Natural killer cell (primary cell): ENCODE results near the gene TIMP3. TPM values are rescaled to one million over a fixed set of nuclear protein-coding genes. Genes with fewer than 3 reads are reported as not detected.

ENCODE experiments used
- ATAC-seq, 3 donors: fragments of 150-1000 bp in 2 of 3; fragments of 200-7000 bp in 1 of 3; cut with Tn5 transposase; 1 replicate in 1 of 3; 2 replicates in 2 of 3; pipeline ENCODE4 v1.10.0; 2021; ENCODE audit warnings: mild to moderate bottlenecking in 2 of 3, moderate library complexity in 2 of 3
- DNase-seq, 2 donors: peaks; one replicate each; pipeline versions ENCODE4 v3.0.0 to v3.0.0-alpha.2; 2013 to 2021; ENCODE audit warnings: mixed read lengths in 1 of 2
- H3K27ac ChIP-seq: one replicate; pipeline ENCODE4 v1.5.1; 2013; ENCODE audit warnings: mild to moderate bottlenecking, low read length
- H3K27me3 ChIP-seq: one replicate; pipeline ENCODE4 v1.6.1; 2013; ENCODE audit warnings: low read length; ENCODE audit not compliant: control insufficient read depth, insufficient read depth
- H3K36me3 ChIP-seq: one replicate; pipeline ENCODE4 v1.6.1; 2013; ENCODE audit warnings: low read length; ENCODE audit not compliant: control insufficient read depth, insufficient read depth
- H3K4me1 ChIP-seq: one replicate; pipeline ENCODE4 v1.6.1; 2013; ENCODE audit warnings: low read length; ENCODE audit not compliant: control insufficient read depth, insufficient read depth
- H3K4me3 ChIP-seq: one replicate; pipeline ENCODE4 v1.5.1; 2013; ENCODE audit warnings: low read length
- H3K9me3 ChIP-seq: one replicate; pipeline ENCODE4 v1.6.1; 2013; ENCODE audit warnings: low read length; ENCODE audit not compliant: control insufficient read depth, insufficient read depth
- H3K27ac Mint-ChIP-seq, 2 donors: one replicate each; pipeline ENCODE4 v1.8.0; 2022; ENCODE audit warnings: mild to moderate bottlenecking in 2 of 2, mixed read lengths in 2 of 2, moderate library complexity in 1 of 2
- H3K27me3 Mint-ChIP-seq, 2 donors: one replicate each; pipeline ENCODE4 v1.8.0; 2022; ENCODE audit warnings: low read depth in 2 of 2, mixed read lengths in 2 of 2
- H3K36me3 Mint-ChIP-seq: one replicate; pipeline ENCODE4 v1.8.0; 2022; ENCODE audit warnings: mixed read lengths
- H3K4me1 Mint-ChIP-seq, 2 donors: one replicate each; pipeline ENCODE4 v1.8.0; 2022; ENCODE audit warnings: mixed read lengths in 2 of 2
- H3K4me3 Mint-ChIP-seq: one replicate; pipeline ENCODE4 v1.8.0; 2022; ENCODE audit warnings: mild to moderate bottlenecking, moderate library complexity, mixed read lengths
- H3K9me3 Mint-ChIP-seq, 2 donors: one replicate each; pipeline ENCODE4 v1.8.0; 2022; ENCODE audit warnings: mixed read lengths in 2 of 2
- WGBS: methylation state at CpG from one replicate; pipeline ENCODE4 v1.1.7; 2013; ENCODE audit warnings: missing lambda C conversion rate; ENCODE audit not compliant: insufficient coverage; 5-methylcytosine and 5-hydroxymethylcytosine counted together
- intact Hi-C: fragments of 100-400 bp; cut with micrococcal nuclease; formaldehyde crosslinking; loops from one replicate; pipeline ENCODE4 v1.14.2; 2022
- total RNA-seq, 4 donors: library from RNA; stranded (reverse); fragments of 120-200 nt in 1 of 4; gene quantifications; one replicate each; pipeline versions ENCODE4 v1.2.3 to v1.2.4, GENCODE V29; 2013 to 2022
- TF ChIP-seq, protein P1 (sequence below): fragments of 200-600 bp; IDR thresholded peaks from one replicate; pipeline ENCODE4 v1.8.0; 2022; ENCODE audit warnings: antibody characterized with exemption

TIMP3 gene
- total RNA-seq, 3 donors from 2014 or later (not counting 1 experiment from before 2014, with no cell fraction given): 0.12 TPM; not detected in 2

DNA sequence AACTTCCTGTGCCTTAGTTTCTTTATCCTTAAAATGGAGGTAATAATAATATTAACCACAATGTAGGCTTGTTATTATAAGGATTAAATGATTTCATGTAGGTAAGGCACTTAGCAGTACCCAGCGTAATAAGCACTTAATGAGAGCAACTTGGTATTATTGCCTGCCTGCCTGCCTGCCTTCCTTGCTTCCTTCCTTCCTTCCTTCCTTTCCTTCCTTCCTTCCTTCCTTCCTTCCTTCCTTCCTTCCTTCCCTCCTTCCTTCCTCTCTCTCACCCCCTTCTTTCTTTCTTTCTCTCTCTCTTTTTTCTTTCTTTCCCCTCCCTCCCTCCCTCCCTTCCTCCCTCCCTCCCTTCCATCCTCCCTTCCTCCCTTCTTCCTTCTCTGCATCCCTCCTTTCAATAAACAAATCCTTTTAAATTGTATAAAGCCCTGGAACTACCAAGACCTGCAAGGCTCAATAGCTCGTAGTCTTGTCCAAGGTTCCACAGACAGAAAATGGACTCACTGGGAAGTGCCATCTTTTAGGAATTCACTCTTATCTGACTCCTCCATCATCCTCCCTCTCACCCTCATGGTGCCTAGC, 20.7 kb upstream of the TIMP3 start:
- Histone ChIP-seq H3K9me3 (no peaks in the 10 kb centered on the region), H3K4me1 (no peaks in the 10 kb centered on the region), H3K27ac (no peak overlapping the region), H3K4me3 (no peak overlapping the region), H3K27me3 (no peaks in the 10 kb centered on the region), H3K36me3 (no peaks in the 10 kb centered on the region)
- DNase-seq (no peak), ATAC-seq (no peak)
- peaks cover 8 to 10% of the 10 kb centered on the region in 2 donors for H3K27me3 Mint-ChIP-seq
- peaks cover 0 to 12% of the 10 kb centered on the region in 2 donors for H3K4me1 Mint-ChIP-seq
- TF ChIP-seq, protein P1, sequence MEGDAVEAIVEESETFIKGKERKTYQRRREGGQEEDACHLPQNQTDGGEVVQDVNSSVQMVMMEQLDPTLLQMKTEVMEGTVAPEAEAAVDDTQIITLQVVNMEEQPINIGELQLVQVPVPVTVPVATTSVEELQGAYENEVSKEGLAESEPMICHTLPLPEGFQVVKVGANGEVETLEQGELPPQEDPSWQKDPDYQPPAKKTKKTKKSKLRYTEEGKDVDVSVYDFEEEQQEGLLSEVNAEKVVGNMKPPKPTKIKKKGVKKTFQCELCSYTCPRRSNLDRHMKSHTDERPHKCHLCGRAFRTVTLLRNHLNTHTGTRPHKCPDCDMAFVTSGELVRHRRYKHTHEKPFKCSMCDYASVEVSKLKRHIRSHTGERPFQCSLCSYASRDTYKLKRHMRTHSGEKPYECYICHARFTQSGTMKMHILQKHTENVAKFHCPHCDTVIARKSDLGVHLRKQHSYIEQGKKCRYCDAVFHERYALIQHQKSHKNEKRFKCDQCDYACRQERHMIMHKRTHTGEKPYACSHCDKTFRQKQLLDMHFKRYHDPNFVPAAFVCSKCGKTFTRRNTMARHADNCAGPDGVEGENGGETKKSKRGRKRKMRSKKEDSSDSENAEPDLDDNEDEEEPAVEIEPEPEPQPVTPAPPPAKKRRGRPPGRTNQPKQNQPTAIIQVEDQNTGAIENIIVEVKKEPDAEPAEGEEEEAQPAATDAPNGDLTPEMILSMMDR: no peak
- no peak overlapping the region for H3K4me3 Mint-ChIP-seq
- H3K27ac Mint-ChIP-seq: no peak overlapping the region
- WGBS: 81% methylated on average over 2 of the region's 2 CpGs
- H3K9me3 Mint-ChIP-seq: no peaks in the 10 kb centered on the region
- no peaks in the 10 kb centered on the region for H3K36me3 Mint-ChIP-seq
- intact Hi-C loops: no loop called here

DNA sequence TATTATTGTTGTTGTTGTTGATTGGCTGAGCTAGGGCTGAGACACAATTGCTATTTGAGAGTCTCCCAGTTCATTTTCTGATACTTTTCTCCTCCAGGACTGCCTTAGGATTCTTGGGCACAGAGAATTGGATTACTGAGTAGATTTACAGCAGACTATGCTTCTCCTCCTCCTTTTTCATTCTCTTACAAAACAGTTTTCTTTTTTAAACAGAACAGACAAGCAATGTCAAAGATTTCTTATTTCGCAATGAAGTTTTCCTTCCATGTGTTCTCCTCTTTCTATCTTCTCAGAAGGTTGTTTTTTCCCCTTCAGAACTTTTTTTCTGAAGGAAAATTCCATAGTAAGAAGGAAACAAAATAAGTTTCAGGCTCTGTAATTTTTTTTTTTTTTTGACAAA, 19.8 kb upstream of the TIMP3 start:
- ATAC-seq: no peak
- TF ChIP-seq, protein P1: no peak
- no peak for DNase-seq
- Mint-ChIP-seq H3K27me3 (peaks cover 4 to 10% of the 10 kb centered on the region in 2 donors), H3K4me1 (peaks cover 0 to 3% of the 10 kb centered on the region in 2 donors), H3K4me3 (no peak overlapping the region), H3K27ac (no peak overlapping the region), H3K36me3 (no peaks in the 10 kb centered on the region), H3K9me3 (no peaks in the 10 kb centered on the region)
- Histone ChIP-seq H3K27me3 (no peaks in the 10 kb centered on the region), H3K4me3 (no peak overlapping the region), H3K27ac (no peak overlapping the region), H3K36me3 (no peaks in the 10 kb centered on the region), H3K9me3 (no peaks in the 10 kb centered on the region), H3K4me1 (no peaks in the 10 kb centered on the region)
- intact Hi-C loops: no loop called here
- 100% methylated on average over 1 of the region's 1 CpG for WGBS

DNA sequence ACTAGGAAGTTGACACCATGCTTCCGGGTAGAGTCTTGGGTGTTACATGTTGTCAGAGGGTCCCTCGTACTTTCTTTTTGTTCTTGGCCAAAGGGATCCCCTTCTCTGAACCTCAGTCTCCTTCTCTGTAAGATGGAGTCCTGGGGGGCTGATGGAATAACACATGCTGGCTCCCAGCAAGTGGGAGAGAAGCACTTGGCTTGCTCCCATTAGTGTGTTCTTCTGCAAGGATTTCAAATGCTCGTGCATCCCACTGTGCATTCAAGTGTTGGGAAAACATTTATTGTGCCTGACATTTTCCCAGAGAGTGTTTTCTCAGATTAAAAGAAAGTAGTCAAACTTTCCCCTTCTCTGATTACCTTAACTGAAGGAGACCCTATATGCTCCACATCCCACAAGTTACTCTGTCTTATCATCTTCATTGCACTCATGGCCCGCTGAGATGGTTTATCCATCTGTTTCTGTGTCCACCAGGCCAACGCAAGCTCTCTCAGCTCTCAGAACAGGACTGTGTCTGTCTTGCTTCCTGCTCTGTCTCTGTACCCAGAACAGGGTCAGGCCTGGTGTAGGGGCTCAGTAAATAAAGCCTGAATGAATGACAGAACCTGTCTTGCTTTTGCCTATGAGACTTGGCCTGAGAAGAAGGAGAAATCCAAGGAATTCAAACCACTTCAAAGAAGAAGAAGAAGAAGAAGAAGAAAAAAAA, 16.0 kb upstream of the TIMP3 start:
- 87% methylated on average over 5 of the region's 5 CpGs for WGBS
- H3K4me3 ChIP-seq: no peak overlapping the region
- Mint-ChIP-seq H3K27me3 (peaks cover 6 to 10% of the 10 kb centered on the region in 2 donors), H3K27ac (no peak overlapping the region), H3K9me3 (no peaks in the 10 kb centered on the region), H3K4me3 (no peak overlapping the region), H3K4me1 (no peaks in the 10 kb centered on the region), H3K36me3 (no peaks in the 10 kb centered on the region)
- intact Hi-C loops: no loop called here
- no peaks in the 10 kb centered on the region for H3K9me3 ChIP-seq
- H3K27me3 ChIP-seq: no peaks in the 10 kb centered on the region
- H3K4me1 ChIP-seq: no peaks in the 10 kb centered on the region
- no peak overlapping the region for H3K27ac ChIP-seq
- TF ChIP-seq, protein P1: no peak
- H3K36me3 ChIP-seq: no peaks in the 10 kb centered on the region
- no peak for ATAC-seq
- DNase-seq: no peak
